Smooth muscle cell of the brain vasculature (primary cell): ENCODE results near the gene INHBC.
"Not testable (repeated sequence)": the region's sequence is repeated elsewhere in the genome, so short reads cannot be mapped to it uniquely, and the experiment has no call there.

Experiments used
- DNase-seq: peaks from one replicate; pipeline ENCODE4 v3.0.0-alpha.2; 2012; ENCODE audit warnings: low read depth, low spot score

INHBC gene

GRCh38 chr12:57487055-57487596 lies 52.5 kb downstream of the INHBC start:
- no peak for DNase-seq

DNA sequence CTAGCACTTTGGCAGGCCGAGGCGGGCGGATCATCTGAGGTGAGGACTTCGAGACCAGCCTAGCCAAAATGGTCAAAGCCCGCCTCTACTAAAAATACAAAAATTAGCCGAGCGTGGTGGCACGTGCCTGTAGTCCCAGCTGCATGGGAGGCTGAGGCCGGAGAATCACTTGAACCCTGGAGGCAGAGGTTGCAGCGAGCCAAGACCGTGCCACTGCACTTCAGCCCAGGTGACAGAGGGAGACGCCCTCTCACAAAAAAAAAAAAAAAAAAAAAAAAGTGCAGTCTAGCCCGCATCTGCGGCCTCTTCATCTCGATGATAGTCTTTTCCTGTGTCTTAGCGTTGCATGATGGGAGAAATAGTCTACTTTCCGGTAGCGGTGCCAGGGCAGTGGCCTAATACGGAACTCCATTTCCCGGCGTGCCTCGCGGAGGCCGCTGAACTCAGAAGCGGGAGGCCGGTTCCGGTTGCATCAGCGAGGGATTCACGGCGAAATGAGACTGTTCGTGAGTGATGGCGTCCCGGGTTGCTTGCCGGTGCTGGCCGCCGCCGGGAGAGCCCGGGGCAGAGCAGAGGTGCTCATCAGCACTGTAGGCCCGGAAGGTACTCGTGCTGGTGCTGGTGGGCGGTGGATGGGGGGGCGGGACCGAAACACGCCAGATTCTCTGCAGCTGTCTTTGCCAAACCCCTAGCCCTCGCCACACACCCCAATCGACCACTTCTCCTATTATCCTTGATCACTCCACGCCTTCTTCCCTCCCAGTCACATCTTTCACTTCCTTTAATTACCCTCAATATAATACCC lies 53.2 kb downstream of the INHBC start, which contains the start of gene MARS1:
MARS1 (plus strand) TSS at position 472 of the 805 bp plus-strand sequence; CDS start at position 495, 23 bp downstream.
- DNase-seq = peak; percentile 84

DNA sequence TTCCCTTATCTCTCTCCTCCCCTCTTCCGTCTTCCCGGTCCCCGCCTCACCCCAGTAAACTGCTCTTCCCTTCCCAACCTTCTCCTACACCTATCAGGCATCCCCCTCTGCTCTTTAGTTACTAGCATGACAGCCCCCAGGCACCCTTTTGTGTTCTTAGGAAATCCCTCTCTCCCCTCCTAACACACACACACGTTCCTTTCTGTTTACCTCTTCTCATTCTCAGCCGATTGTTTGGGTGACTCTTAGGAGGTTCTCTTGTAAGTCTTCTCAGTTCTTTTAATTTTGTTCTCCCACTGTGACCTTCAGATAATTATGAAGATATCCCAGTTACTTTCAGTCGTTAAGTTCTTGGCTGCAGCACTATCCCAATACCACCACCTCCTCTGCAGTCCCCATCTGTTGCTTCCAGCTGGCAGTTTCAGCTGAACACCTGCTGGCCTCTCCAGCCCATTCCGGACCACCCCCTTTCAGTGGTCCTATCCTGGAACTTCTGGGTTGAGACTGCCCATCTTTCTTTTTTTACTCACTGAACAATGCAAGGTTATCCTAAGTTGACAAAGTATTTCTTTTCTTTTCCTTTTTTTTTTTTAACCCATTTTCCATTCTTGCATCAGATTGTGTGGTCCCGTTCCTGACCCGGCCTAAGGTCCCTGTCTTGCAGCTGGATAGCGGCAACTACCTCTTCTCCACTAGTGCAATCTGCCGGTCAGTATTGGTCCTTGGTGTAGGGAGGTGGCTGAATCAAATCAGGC lies 54.0 kb downstream of the INHBC start:
- DNase-seq = no peak

DNA sequence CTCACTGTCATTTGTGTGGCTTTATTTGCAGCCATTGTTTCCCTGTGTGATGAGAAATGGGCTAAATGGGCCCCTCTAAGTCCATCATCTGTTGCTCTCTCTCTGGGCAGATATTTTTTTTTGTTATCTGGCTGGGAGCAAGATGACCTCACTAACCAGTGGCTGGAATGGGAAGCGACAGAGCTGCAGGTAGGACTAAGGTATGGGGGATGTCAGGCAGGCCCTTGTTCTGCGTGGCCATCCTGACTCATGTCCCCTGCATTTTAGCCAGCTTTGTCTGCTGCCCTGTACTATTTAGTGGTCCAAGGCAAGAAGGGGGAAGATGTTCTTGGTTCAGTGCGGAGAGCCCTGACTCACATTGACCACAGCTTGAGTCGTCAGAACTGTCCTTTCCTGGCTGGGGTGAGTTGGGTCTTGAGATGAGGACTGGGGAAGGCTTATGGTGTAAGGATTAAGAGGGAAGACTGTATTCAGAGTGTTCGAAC lies 54.6 kb downstream of the INHBC start:
- DNase-seq = no peak

- no peak for DNase-seq
Observed at GRCh38 chr12:57490126-57490525, 55.5 kb downstream of the INHBC start.

DNA sequence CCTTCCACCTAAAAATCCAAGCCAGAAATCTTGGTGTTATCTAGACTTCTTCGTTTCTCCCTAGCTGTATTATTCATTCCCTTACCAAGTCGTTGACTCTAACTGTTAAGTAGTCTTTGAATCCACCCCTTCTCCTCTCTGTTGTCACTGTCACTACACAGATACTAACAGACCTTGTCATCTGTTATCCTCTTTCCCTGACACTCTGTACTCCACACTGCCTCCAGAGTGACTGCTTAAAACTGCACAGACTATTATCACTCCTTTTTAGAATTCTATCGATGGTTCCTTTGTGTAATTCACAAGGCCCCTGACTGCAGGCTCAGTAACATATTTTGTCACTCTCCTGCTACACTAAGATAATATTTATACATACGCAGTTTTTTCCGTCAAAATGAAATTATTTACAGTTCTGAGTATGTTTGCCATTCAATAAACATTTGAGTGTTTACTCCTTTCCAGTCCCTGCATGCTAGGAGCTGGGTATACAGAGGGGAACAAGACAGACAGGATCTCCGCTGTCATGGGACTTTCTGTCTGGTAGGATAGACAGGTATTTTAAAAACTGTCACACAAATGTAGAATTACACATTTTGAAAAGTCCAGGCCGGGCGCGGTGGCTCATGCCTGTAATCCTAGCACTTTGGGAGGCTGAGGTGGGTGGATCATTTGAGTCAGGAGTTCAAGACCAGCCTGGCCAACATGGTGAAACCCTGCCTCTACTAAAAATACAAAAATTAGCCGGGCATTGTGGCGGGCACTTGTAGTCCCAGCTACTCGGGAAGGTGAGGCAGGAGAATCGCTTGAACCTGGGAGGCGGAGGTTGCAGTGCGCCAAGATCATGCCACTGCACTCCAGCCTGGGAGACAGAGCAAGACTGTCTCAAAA lies 57.1 kb downstream of the INHBC start:
- no peak for DNase-seq

DNA sequence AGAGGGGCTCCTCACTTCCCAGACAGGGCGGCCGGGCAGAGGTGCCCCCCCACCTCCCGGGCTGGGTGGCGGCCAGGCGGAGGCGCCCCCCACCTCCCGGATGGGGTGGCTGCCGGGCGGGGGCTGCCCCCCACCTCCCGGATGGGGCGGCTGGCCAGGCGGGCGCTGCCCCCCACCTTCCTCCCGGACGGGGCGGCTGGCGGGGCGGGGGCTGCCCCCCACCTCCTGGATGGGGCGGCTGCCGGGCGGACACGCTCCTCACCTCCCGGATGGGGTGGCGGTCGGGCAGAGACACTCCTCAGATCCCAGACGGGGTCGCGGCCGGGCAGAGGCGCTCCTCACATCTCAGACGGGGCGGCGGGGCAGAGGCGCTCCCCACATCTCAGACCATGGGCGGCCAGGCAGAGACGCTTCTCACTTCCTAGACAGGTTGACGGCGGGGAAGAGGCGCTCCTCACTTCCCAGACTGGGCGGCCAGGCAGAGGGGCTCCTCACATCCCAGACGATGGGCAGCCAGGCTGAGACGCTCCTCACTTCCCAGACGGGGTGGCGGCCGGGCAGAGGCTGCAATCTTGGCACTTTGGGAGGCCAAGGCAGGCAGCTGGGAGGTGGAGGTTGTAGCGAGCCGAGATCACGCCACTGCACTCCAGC lies 60.6 kb downstream of the INHBC start:
- DNase-seq = not testable (repeated sequence)

DNA sequence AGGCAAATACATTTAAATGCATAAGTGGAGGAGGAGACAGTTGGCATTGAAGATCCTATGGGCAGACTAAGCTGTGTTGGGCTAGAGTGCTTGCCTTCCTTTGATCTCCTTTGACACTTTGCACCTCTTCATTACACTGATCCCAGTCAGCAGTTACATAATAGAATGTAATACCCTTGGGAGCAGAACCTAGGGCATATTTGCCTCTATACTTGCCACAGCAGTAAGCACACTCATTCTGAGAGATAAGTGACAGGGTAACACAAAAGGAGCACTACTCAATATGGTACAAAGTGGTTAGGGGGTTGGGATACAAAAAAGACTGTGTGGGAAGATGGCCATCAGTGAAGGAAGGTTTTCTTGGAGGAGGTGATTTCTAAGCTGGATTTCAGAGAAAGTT lies 62.2 kb downstream of the INHBC start:
- DNase-seq = no peak

DNA sequence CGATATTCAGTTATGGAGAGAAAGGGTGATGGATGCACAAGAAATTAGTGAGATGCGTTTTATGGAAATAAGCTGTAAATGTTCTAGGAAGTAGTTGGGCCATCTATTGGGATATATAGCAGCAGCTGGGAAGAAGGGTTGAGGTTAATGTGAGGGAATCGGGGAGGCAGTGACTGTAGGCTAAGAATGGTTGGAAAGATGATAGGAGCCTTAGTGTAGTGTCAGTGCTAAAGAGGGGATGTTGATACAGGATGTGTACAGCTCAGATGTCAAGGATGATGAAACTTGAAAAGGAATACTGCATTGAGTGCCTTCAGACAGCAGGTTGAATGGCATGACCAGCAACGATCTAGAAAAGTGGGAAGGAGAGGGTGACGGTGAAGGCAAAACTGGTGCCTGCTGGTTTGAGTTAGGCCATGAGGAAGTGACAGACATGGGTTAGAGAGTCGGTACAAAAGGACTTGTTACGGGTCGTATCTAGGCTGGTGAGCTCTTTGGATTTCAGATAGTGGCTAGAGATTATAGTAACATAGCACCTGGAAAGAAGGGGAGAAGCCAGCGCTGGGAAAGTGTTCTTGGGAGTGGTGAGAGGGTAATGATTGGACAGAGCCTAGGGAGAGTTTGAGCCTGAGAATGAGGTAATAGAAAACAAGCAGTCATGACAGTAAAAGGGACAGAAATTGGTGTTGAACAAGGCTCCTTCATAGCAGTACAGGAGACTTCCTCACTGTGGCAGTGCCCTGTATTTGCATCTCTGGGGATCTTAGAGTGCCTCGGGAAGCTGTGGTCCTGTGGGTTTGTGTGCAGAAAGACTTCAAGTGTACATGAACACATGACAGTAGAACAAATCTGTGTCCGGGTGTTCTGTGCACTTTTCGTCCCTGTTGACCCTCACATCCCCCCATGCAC lies 62.9 kb downstream of the INHBC start:
- DNase-seq = no peak

DNA sequence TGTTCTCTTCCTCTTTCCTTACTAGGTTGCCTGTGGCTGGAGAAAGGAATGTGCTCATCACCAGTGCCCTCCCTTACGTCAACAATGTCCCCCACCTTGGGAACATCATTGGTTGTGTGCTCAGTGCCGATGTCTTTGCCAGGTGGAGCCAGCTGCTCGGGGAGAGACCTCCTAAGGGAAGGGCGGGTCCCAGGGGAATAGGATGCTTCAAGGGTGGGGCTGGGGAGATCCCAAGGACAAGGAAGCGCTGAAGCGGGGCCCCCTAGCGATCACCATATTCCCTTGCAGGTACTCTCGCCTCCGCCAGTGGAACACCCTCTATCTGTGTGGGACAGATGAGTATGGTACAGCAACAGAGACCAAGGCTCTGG lies 63.5 kb downstream of the INHBC start:
- no peak for DNase-seq

DNA sequence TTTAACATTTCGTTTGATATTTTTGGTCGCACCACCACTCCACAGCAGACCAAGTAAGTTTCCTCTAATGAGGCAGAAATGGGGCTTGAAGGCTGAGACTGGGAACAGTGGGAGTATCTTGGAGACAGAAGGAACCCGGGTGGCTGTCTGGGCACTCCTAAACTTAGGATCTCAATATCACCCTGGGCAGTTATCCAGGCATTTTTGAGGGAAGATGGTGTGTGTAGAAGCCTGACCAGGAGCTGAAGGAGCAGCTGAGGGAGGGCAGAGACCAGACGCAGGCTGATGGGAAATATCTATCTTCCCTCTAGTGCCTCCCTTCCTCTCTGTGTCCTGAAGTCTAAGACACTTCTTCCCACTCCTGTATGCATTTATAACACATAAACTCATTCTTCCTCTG lies 64.0 kb downstream of the INHBC start:
- DNase-seq = no peak

- DNase-seq = no peak
Observed at GRCh38 chr12:57500213-57500612, 65.6 kb downstream of the INHBC start.
